ENCODE data around the gene HDDC2.

- TF ChIP-seq EZH2 (IDR thresholded peaks at IDR 0.05; ENCODE audit: insufficient read depth, poor library complexity, severe bottlenecking) (no peak), EZH2phosphoT487 (IDR thresholded peaks at IDR 0.05; ENCODE audit: insufficient read depth, low read depth) (no peak)
Measured at GRCh38 chr6:125341460-125341859, 39.7 kb upstream of the HDDC2 start.

Data from GM23248 (cell line).